GM18907 (cell line): ENCODE measurements around the gene KCNK13.
"Not testable (repeated sequence)": the region's sequence is repeated elsewhere in the genome, so short reads cannot be mapped to it uniquely, and the experiment has no call there.

ENCODE experiments used
- ATAC-seq: cut with Tn5 transposase; IDR thresholded peaks from one replicate; pipeline ENCODE4 v1.9.1; 2021; ENCODE audit warnings: mild to moderate bottlenecking, moderate library complexity; ENCODE audit not compliant: unreplicated experiment

Gene KCNK13

DNA sequence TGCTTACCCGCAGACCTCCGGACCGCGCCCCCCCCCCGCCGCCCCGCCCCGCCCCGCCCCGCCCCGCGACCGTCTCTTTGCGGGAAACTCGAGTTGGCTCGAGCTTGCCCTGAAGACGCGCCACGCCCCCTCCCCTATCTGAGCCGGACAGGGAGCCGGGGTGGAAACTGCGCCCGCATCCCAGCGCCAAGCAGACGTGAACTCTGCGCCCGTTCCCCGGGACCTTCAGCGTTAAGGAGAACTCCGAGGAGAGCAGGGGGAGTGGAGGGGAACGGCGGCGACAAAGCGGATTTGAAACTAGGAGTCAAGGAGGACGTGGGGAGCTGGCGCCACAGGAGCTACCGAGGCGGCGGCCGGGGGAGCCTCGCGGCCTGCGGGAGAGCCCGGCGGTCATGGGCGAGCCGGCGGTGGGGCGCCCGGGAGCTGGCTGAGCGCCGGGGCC is at the start of gene KCNK13:
TSS of gene KCNK13 (plus strand) at position 310 of the 442 bp plus-strand sequence. CDS start 212 bp downstream, outside the sequence.
- no peak for ATAC-seq

DNA sequence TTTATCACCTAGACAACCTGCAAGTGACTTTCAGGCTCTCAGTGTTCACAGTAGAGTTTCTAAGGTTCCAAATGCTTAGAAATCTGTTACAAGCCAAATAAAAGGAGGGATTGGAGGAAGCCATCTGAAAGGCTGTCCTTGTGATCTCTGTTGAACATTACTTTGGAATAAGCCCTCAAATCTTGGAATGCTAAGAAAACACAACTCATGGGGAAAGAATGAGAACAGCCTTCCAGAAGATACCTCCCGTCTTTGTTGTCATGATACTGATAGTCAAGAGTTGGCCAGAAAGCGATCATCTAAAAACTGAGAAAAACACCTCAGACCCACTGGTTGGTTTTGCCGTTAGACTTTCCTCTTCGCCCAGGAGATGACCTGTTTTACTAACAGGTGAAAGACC is 44.4 kb upstream of the KCNK13 start:
- ATAC-seq: no peak

DNA sequence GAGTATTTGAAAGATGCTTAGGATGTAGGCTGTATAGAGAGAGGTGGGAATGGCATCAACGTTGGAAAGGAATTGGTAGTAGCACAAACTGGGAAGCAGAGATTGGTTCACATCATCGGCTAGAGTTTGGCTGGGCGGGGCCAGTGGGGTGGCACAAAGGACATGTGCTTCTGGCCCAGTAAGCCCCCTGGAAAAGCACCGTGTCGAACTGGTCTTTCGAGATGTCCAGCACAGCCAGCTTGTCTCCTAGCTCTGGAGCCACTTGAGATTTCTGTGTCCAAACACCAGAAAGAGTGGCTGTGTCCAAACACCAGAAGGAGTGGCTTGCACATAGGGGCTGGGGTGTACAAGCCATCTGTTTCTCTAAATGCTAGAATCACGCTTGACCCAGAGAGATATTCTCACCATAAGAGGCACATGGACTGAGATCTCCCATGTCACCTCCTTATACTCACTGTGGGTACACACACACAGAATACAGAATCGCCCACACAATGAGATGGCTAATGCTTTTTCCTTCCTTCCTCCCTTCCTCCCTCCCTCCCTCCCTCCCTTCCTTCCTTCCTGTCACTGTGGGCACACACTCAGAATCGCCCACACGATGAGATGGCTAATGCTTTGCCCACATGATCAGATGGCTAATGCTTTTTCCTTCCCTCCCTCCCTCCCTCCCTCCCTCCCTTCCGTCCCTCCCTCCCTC is 41.8 kb upstream of the KCNK13 start:
- no peak for ATAC-seq

DNA sequence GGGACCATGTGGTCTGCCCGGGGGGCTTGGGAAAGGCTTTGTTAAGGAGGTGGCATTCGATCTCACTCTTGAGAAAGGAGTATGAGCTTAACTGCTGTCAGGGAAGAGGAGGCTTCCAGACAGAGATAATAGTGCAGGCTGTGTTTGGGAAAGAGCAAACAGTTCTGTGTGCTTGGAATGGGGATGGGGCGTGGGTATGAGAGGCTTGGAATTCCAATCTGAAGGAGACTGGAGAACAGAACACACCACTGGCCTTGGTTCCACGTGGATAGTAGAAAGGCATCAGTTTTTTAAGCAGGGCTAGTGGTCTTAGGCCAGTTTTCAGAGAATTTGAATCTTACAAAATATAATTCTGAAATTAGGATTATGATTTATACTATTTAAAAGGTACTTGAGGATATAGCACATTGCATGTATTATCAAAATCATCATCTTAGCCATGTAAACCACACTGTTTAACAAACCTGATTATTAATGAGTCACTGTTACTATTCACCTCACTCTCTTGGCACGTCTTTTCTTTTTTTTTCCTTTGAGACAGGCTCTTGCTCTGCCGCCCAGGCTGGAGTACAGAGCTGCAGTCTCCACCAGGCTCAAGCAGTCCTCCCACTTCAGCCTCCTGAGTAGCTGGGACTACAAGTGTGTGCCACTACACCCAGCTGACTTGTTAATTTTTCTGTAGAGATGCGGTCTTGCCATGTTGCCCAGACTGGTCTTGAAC is 38.5 kb upstream of the KCNK13 start:
- no peak for ATAC-seq

DNA sequence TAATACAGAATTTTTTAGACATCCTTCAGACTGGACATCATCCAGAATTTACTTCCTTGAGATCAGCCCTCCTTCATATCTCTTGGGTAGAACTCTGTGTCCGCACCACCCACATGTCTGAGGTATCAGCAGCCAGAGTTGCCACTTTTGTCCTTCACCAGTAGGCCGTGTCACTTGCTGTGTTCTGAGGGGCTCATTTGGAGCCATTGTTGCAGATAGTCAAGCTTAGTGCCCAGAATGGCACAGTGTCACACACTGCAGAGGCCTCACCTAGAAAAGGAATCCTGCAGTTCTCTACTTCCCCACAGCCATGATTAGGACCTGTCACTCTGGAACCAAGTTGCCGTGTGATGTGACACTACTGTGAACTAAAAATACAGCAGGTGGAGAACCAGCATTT is 36.9 kb upstream of the KCNK13 start:
- no peak for ATAC-seq

DNA sequence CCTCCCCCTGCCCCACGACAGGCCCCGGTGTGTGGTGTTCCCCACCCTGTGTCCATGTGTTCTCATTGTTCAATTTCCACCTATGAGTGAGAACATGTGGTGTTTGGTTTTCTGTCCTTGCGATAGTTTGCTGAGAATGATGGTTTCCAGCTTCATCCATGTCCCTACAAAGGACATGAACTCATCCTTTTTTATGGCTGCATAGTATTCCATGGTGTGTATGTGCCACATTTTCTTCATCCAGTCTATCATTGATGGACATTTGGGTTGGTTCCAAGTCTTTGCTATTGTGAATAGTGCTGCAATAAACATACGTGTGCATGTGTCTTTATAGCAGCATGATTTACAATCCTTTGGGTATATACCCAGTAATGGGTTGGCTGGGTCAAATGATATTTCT is 35.2 kb upstream of the KCNK13 start:
- not testable (repeated sequence) for ATAC-seq

DNA sequence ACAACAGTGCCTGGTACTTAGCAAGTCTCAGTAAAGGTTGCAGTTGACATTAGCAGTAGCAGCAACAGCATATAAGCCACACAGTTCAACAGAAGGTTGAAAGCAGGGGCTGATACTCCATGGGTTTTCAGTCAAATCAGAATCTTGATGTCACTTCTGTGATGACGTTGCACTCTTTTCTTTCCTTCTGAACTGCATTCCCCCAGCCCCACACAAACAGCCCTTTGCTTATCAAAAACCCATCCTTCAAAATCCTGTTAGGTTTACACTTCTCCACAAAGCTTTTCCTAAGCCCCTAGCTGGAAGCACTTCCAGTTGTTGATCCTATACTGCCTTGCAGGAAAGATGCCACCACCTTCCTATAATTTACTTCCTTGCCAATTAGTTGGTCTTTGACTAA is 34.0 kb upstream of the KCNK13 start:
- ATAC-seq: no peak

DNA sequence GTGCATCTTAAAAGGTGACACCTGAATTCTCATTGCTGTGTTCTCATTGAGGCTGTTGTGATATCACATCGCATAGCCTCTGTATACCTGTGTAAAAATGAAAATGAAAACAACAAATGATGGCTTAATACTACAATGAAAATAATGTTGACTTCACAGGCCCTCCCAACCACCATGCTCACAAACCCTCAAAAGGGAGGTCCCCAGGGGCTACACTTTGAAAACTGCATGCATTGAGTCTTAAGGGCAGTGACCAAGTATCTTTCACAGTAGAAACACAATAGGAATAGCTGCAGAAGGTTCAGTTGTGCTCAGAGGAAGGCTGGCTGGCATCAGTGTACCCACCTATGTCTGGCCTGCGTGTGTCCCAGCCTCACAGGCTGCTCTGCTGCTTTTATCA is 27.6 kb upstream of the KCNK13 start:
- no peak for ATAC-seq

DNA sequence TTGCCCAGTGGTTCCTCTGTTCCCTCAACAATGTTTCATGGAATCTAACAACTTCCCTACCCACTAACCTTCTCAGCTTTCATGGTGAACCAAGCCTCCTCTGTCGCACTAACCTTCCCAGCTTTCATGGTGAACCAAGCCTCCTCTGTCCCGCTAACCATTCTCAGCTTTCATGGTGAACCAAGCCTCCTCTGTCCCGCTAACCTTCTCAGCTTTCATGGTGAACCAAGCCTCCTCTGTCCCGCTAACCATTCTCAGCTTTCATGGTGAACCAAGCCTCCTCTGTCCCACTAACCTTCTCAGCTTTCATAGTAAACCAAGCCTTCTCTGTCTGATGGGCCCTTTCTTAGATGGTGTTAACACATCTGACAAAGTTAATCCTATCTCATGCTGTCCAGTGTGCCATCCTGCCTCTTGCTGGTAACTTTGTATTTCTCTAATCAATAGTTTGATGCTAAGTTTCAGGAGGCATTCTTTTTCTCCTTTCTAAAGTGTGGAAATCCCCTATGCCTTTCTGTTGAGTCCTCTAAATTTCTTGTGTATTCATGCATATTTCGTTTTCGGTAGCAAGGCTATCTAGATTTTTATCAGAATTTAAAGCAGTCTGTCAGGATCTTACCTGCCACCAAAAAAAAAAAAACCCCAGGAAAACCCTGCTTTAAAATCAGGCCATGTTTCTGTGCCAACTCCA is 26.8 kb upstream of the KCNK13 start:
- ATAC-seq: no peak

DNA sequence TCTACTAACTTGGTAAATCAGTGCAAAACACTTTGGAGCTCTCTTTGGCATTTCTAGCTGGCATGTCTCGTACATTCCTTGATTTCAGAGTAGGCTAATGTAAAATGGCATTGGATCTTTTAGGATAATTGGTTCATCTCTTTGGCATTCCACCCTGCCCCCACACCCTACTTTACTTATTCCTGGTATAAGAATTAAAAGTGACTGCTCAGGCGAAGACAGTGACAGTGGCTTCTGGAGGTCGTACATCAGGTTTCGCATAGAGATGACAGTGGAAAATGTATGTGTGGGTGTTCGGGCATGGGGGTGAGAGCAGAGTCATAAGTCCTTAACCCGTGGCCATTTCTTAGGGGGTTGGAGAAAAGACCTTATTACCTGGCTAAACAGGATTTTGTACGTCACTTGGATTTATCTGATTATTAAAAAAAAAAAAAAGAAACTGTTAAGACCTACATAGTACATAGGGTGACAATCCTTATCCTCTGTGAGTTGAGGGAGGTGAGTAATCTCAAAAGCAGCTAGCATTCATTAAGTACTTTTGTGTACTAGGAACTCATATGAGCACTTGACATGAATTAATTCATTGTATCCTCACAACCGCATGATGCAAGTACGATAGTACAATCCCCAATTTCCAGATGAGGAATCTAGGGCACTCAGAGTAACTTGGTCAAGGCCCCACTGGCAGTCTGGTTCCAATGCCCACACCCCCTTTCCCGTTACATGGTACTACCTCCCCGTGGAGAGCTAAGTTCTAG is 22.4 kb upstream of the KCNK13 start:
- no peak for ATAC-seq

DNA sequence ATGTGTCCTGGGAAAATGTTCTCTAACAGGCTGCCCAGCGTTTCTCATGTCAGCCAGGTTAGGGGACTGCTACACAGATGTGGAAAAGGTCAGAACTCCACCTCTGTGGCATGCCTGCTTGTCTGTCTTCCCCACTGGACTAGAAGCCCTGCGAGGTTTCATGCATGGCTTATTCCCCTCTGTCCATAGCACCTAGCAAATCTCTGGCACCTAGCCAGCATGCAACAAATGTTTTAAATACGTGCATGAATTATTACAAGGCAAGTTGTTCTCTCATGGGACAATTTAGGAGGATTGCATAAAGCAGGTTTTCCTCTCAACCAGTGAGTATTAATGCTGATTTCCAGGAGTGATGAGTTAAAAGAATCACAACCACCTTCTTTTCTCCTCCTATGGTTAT is 21.4 kb upstream of the KCNK13 start:
- ATAC-seq: no peak

DNA sequence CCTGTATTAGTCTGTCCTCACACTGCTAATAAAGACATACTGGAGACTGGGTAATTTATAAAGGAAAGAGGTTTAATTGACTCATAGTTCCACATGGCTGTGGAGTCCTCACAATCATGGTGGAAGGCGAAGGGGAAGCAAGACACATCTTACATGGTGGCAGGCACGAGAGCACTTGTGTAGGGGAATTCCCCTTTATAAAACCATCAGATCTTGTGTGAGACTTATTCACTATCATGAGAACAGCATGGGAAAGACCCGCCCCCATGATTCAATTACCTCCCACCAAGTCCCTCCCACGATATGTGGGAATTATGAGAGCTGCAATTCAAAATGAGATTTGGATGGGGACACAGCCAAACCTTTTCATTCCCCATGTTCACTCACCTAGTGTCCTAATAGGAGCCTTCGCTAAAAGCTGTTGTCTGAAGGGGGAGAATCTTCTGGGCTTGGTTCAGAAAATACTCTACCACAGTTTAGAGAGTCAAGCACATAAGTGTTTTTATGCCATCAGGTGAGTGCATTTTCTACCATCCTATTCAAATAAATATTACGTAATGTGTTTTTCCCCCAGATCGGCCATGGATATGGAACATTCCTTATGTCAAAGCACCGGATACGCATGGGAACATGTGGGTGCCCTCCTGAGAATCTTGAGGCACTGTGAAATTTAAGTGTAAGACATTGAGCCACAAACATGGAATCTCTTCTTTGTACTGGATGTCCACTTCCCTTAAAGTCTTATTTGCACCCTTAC is 19.1 kb upstream of the KCNK13 start:
- no peak for ATAC-seq

DNA sequence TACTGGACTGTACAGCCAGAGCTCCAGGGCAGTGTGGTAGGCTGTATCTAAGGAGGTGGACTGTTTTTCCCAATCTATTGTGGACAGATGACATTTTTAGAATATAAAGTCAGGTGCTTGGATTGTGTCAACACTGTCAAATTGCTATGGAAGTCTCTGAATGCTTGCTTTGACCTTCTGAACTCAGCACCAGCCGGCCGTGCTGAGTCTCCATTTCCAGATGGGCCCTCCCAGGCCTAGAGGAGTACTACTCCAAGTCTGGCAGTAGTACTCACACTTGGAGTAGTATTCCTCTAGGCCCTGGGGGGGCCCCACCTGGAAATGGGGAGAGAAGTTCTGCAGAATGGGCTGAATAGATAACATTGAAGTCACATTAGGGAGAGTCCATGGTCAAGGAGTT is 16.2 kb upstream of the KCNK13 start:
- ATAC-seq: no peak

DNA sequence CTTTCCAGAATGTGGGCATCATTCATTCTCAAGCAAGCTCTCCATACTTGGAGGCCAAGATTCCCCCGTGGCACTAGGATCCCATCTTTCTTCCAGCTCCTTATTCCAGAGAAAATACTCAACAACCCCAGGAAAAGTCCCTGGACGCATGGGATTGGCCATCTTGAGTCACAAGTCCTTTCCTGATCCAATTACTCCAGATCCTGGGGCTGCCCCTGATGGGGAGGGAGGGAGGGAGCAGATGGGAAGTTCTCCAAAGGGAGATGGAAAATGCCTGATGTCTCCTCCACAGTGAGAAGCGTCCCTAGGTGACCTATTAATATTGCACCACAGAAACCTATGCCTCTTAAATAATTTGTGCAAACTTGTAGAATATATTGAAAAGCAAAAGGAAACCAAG is 12.4 kb upstream of the KCNK13 start:
- no peak for ATAC-seq

DNA sequence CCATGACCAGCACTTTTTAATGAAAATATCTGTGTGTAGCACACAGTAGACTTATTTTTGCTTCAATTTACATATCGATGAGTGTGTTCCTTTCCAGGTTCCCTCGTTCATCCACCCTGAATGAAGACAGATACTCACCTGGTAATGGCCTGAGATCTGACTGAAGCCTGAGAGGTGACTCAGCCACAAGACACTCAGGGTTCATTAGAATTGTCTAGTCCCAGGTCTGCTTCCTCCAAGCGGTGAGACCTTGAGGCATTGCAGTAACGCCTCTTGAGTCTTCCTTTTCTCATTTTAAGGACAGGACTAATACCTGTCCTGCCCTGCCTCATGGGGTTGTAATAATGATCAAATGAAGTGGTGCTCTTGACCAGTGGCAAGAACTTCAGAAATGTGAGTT is 11.5 kb upstream of the KCNK13 start:
- no peak for ATAC-seq

DNA sequence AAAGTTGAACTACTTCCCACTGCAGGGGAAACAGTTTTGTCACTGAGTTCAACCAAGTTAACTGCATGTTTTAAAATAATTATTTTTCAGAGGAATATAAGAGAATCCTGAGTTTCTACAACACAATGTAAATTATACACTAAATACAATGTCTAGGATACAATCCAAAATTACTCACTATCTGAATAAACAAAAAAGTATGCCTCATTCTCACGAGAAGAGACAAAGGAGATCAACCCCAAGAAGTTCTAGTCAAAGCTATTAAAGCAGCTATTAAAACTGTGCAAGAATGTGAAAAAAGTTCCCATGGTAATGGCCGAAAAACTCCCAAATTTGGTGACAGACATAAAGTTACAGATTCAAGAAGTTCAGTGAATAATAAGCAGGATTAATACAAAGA is 8.8 kb upstream of the KCNK13 start:
- ATAC-seq: no peak

DNA sequence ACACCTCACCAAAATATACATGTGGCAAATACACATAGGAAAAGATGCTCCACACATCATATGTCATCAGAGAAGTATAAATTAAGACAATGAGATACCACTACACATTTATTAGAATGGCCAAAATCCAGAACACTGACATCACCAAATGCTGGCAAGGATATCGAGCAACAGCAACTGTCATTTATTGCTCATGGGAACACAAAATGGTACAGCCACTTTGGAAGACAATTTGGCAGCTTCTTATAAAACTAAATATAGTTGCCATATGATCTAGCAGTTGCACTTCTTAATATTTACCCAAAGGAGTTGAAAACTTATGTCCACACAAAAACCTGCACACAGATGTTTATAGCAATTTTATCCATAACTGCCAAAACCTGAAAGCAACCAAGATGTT is 7.0 kb upstream of the KCNK13 start:
- no peak for ATAC-seq

DNA sequence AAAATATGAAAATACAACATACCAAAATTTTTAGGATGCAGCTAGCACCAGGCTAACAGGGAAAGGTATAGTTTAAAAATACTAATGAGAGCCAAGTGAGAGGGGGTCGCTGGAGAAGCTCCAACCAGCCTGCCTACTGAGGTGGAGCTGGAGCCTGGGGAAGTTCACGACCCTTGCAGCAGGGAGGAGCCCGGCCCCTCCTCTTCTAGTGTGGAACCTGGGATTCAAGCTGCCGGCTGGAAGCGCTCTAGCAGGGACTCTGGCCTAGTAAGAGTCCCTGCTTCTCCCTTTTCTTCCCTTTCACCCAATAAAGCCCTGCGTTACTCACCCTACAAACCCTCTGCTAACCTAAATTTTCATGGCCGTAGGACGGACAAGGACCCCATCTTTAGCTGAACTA is 5.0 kb upstream of the KCNK13 start:
- no peak for ATAC-seq

DNA sequence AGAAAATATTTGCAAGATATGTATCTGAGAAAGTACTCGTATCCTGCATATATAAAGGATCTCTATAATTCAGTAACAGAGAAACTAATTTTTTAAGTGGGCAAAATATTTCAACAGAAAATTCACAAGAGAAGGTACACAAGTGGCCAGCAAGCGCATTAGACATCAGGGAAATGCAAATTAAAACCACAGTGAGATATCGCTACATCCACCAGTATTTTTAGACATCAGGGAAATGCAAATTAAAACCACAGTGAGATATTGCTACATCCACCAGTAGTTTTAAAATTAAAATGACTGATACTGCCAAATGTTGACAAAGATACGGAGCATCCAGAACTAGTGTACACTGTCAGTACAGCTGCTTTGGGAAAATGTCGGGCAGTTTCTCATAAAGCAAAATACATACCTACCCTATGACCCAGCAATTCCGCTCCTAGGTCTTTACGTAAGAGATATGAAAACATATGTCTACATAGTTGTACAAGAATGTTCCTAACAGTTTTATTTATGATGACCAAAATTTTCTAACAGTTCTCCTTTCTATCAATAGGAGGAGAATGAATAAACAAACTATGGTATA is 2.8 kb upstream of the KCNK13 start:
- ATAC-seq: no peak

DNA sequence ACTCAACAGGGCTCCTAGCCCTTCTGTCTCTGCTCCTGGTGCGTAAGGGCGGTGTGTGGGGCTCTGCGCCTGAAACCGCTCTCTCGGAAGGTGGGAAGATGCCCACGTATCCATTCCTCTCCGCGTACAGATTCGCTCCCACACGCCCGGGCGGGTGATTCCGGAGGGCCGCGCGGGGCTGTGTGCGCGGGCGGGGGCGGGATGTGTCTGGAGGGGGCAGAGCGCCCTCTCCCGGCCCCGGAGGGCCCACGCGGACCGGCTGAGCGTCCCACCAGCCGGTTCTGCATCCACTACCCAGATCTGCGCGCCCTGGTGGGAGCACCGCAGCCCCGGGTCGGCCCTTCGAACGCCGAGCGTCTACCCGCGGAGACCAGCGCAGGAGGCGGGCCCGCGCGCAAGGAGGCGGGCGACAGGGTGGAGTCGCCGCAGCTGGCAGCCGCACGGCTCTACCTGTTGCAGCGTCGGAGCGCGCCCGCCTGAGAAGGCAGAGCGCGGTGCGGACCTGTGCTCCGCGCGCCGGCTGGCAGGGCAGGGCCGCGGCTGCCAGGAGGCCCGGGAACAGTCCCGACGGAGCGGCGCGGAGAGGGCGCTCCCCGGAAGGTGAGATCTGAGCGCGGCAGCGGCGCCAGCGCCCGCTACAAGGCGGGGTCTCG is 1.4 kb upstream of the KCNK13 start:
- peak; percentile 61 for ATAC-seq
